ENCODE results near the gene MRPL11.
A peak's percentile ranks its signal among the peaks of the same experiment; 100 is the strongest.

The MRPL11 gene

DNA sequence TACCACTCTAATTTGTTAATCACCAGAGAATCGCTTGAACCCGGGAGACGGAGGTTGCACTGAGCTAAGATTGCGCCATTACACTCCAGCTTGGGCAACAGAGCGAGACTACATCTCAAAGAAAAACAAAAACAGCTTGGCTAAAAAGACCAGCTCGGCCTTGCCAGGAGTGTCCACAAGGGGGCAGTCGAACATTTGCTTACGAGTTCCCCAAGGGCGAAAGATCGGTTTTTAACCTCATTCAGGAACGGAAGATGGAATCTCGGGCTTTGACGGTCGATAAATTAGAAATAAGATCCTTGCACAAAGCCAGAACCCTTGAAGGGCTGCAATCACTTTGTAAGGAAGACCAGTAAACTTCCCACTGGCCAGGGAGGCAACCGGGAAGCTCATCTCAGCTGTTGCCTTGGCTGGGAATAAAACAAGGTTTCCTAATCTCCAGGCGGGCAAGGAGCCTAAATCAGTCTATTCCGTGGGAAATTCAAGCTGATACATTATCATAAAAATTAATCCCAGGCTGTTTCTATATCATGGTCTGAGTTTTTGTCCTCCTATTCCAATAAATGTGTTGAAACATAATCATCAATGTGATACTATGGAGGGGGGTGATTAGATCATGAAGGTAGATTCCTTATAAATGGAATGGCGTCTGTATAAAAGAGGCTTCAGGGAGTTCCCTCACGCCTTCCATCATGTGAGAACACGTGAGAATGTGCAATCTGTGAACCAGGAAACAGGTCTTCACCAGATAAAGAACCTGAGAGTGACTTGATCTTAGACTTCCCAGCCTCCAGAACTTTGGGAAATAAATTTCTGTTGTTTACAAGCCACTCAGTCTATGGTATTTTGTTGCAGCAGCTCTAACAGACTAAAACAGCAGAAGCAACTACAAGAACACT lies 52.2 kb downstream of the MRPL11 start:
- peak; percentile 74 for DNase-seq

All from NCI-H146 (cell line).